KOPT-K1 (cell line): Measurements from ENCODE around the gene PKP4.
"Not testable (repeated sequence)": the region's sequence is repeated elsewhere in the genome, so short reads cannot be mapped to it uniquely, and the experiment has no call there.

Experiments used
- H3K27ac ChIP-seq: fragments of 200-600 bp; sonication (generic); 2 replicates; pipeline ENCODE4 v1.5.1; 2016; ENCODE audit warnings: antibody characterized with exemption, mild to moderate bottlenecking, low read depth, low read length; ENCODE audit not compliant: poor library complexity, severe bottlenecking
- H3K36me3 ChIP-seq: fragments of 200-600 bp; sonication (generic); 2 replicates; pipeline ENCODE4 v1.5.1; 2017; ENCODE audit warnings: antibody characterized with exemption, mild to moderate bottlenecking, low read length, moderate library complexity; ENCODE audit not compliant: insufficient read depth
- H3K9me3 ChIP-seq: fragments of 200-600 bp; sonication (generic); 2 replicates; pipeline ENCODE4 v1.5.1; 2017; ENCODE audit warnings: antibody characterized with exemption, low read length, mild to moderate bottlenecking; ENCODE audit not compliant: insufficient read depth, poor library complexity, severe bottlenecking

Gene PKP4

DNA sequence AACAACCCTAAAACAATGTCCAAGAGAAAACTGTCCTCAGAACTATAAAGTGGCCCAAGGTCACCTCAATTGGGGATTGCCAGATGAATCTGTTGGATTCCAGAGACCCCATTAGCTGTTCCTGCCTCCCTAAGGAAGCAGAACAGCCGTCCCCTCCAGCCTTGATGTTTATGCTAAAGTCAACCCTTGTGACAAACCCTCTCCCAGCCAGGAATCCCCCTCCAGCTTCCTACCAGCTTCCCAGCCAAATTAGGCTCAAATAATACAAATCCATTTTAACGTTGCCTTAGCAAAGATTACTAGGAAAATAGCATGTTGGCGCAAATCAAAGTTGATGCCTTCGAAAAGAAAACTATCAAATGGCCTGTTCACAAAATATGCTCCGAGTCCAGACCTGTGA lies 232.6 kb downstream of the PKP4 start:
- no peaks in the 10 kb centered on the region for H3K36me3 ChIP-seq
- H3K9me3 ChIP-seq, result no peaks in the 10 kb centered on the region
- H3K27ac ChIP-seq, result no peak overlapping the region

- Histone ChIP-seq H3K36me3 (no peaks in the 10 kb centered on the region), H3K27ac (no peak overlapping the region), H3K9me3 (no peaks in the 10 kb centered on the region)
Observed at GRCh38 chr2:158690823-158691222, 234.1 kb downstream of the PKP4 start.

DNA sequence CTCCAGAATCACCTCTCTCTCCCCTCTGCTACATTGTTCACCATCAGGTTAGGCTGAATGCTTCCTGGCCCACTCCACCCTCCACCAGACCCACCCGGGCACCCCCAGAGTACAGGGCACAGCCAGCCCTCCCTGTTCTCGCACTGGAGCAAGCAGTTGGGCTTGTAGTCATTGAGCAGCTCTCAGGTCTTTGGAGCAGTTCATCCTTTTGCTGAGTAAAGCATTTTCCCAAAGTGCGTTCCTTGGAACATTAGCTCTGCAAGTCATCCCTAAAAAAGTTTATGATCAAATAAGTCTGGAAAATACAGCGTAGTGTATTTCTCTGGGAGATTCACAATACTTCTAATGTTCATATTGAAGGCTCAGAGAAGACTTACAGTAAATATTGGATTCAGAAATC lies 234.9 kb downstream of the PKP4 start:
- Histone ChIP-seq H3K36me3 (no peaks in the 10 kb centered on the region), H3K9me3 (no peaks in the 10 kb centered on the region), H3K27ac (no peak overlapping the region)

GRCh38 chr2:158692372-158693103 lies 235.8 kb downstream of the PKP4 start:
- no peak overlapping the region for H3K27ac ChIP-seq
- no peaks in the 10 kb centered on the region for H3K9me3 ChIP-seq
- no peaks in the 10 kb centered on the region for H3K36me3 ChIP-seq

DNA sequence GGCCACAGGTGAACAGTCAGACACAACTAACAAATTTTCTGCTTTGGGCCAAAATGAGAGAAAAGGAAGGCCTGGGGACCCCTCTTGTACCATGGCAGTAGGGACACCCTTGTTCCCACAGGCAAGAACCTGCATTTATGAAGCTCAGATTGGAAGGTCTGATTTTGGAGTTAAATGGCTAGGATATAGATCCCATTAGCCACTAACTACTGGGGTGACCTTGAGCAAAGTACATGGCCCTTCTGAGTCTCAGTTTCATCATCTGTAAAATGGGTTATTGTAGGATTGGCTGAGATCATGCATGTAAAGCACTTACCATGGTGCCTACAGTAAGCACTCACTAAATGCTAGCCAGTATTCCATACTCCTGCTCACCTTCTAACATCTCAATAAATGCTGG lies 236.7 kb downstream of the PKP4 start:
- no peaks in the 10 kb centered on the region for H3K9me3 ChIP-seq
- H3K36me3 ChIP-seq, result no peaks in the 10 kb centered on the region
- no peak overlapping the region for H3K27ac ChIP-seq

DNA sequence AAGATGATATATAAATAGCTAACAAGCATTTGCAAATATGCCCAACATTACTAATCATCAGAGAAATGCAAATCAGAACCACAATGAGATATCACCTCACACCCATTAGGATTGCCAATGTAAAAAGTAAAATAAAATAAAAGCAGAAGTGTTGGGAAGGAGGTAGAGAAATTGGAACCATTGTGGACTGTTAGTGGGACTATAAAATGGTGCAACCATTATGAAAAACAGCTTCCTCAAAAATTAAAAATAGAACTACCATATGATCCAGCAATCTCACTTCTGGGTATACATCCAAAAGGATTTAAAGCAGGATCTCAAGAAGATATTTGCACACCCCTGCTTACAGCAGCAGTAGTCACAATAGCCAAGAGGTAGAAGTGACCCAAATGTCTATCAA lies 238.6 kb downstream of the PKP4 start:
- no peaks in the 10 kb centered on the region for H3K9me3 ChIP-seq

DNA sequence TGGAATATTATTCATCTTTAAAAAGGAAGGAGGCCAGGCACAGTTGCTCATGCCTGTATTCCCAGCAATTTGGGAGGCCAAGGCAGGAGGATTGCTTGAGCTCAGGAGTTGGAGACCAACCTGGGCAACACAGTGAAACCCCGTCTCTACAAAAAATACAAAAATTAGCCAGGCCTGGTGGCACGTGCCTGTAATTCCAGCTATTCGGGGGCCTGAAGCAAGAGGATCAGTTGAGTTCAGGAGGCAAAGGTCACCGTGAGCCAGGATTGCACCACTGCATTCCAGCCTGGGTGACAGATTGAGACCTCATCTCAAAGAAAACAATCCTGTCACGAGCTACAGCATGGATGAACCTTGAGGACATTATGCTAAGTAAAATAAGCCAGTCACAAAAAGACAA lies 239.0 kb downstream of the PKP4 start:
- H3K9me3 ChIP-seq, H3K36me3 ChIP-seq, H3K27ac ChIP-seq: not testable (repeated sequence)

More for the DNA sequence above, 238.6 kb downstream of the PKP4 start:
- H3K36me3 ChIP-seq, result no peaks in the 10 kb centered on the region
- H3K27ac ChIP-seq, result no peak overlapping the region

DNA sequence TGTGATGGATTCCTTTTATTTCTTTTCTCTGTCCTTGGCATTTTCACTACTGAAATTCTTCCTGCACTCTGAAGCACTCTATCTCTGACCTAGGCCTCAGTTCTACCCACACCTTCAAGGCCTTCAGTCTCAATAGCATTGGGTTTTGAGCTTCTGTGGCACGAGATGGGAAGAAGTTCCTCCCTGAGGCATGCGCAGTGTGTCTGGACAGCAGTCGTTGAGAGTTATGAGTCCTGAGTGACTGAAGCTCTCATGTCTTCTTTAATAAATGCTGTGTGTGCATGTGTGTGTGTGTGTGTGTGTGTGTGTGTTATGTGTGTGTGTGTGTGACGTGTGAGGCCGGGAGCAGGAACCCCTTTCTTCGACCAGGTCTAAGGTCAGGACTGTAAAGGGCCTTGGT lies 242.6 kb downstream of the PKP4 start:
- Histone ChIP-seq H3K36me3 (no peaks in the 10 kb centered on the region), H3K27ac (no peak overlapping the region), H3K9me3 (no peaks in the 10 kb centered on the region)

DNA sequence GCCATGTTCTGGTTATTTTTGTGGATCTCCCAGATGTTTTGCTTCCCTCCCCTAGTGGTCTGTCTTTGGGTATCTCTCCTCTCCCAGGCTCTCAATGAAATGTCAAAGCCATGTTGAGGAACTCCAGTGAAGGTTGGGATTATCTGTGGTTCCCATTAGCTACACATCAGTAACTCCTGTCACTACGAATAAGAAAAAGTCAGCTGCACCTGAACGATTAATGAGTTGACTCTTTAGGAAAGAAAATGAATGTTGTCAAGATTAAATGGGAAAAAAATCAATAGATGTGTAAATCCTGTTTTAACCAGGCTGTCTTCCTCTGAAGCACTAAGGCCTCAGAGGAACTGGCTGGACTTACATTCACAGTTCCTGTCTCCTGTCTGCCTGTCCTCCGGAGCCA lies 244.3 kb downstream of the PKP4 start:
- Histone ChIP-seq H3K27ac (no peak overlapping the region), H3K36me3 (no peaks in the 10 kb centered on the region), H3K9me3 (peaks cover 15% of the 10 kb centered on the region)

GRCh38 chr2:158702740-158703139 lies 246.0 kb downstream of the PKP4 start:
- Histone ChIP-seq H3K36me3 (no peaks in the 10 kb centered on the region), H3K9me3 (peaks cover 15% of the 10 kb centered on the region), H3K27ac (no peak overlapping the region)

DNA sequence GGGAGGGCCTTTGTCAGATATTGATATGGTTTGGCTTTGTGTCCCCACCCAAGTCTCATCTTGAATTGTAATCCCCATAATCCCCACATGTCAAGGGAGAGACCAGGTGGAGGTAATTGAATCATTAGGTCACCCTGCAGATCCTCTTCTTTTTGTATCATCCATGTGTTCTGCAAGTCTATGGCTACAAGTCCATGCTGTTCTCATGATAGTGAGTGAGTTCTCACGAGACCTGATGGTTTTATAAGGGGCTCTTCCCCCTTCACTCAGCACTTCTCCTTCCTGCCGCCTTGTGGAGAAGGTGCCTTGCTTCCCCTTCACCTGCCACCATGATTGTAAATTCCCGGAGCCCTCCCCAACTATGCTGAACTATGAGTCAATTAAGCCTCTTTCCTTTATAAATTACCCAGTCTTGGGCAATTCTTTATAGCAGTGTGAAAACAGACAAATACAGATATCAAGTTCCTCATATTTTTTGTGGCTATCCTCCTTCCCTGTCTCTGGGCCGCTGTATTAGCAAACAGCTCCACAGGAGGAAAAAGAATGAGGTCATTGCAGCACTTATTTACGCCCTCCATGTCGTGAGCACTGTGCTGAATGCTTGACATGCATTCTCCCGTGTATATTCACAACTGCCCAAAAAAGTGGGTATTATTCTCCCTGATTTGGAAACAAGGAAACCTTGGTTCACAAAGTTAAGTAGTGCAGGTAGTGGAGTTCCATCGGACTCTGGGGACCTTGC lies 248.1 kb downstream of the PKP4 start:
- H3K27ac ChIP-seq, H3K36me3 ChIP-seq: not testable (repeated sequence)
- peaks cover 15% of the 10 kb centered on the region for H3K9me3 ChIP-seq

GRCh38 chr2:158712791-158713522 lies 256.2 kb downstream of the PKP4 start:
- H3K36me3 ChIP-seq, result no peaks in the 10 kb centered on the region
- H3K9me3 ChIP-seq, result peaks cover 14% of the 10 kb centered on the region
- H3K27ac ChIP-seq, result no peak overlapping the region

- peaks cover 14% of the 10 kb centered on the region for H3K9me3 ChIP-seq
- H3K27ac ChIP-seq, result no peak overlapping the region
- H3K36me3 ChIP-seq, result no peaks in the 10 kb centered on the region
Observed at GRCh38 chr2:158713523-158714138, 256.9 kb downstream of the PKP4 start.

DNA sequence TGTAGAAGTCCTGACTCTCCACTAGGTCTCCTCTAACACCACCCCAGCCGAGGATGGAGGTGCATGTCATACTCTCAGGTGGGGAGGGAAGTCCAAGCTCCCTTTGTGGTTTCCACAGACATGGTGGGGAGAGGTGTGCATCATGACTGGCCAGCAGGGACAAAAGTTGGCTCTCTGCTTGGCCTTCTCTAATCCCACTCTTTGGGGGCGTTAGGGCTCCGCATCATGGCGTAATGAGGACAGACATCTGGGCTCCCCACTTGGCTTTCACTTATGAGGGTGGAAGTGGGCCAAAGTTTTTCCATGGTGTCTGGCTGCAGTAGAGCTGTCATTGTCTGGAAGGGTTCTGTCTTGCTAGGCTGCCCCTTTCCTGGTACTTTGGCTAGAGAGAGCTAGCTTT lies 257.7 kb downstream of the PKP4 start:
- no peaks in the 10 kb centered on the region for H3K36me3 ChIP-seq
- peaks cover 14% of the 10 kb centered on the region for H3K9me3 ChIP-seq
- H3K27ac ChIP-seq, result no peak overlapping the region

- H3K9me3 ChIP-seq, result peaks cover 14% of the 10 kb centered on the region
- H3K36me3 ChIP-seq, result no peaks in the 10 kb centered on the region
Observed at GRCh38 chr2:158715357-158715756, 258.6 kb downstream of the PKP4 start.

More at GRCh38 chr2:158715357-158715756, 258.6 kb downstream of the PKP4 start:
- H3K27ac ChIP-seq, result no peak overlapping the region
